Body of pancreas (tissue), 4 donors: ENCODE data around the gene DPYSL4.

ENCODE experiments used
- CTCF ChIP-seq, 7 experiments: fragments of 450-650 bp in 4 of 7; fragments of 200-600 bp in 3 of 7; sonication (generic) in 3 of 7; IDR thresholded peaks; one replicate each; pipeline ENCODE4 v1.5.1; 2016 to 2019; ENCODE audit warnings: antibody characterized with exemption in 7 of 7
- POLR2A ChIP-seq, 3 donors: fragments of 450-650 bp; IDR thresholded peaks; one replicate each; pipeline ENCODE4 v1.6.1; 2016; ENCODE audit warnings: antibody characterized with exemption in 3 of 3, mild to moderate bottlenecking in 2 of 3

GRCh38 chr10:132206377-132206745 is 19.6 kb downstream of the DPYSL4 start:
- TF ChIP-seq CTCF (IDR thresholded peaks at IDR 0.05): no peak
- TF ChIP-seq POLR2A (IDR thresholded peaks at IDR 0.05): no peak
